Measurements from ENCODE around the gene SCIN. TPM values are rescaled to one million over a fixed set of nuclear protein-coding genes. Genes with fewer than 3 reads are reported as not detected.

The SCIN gene
- total RNA-seq, 1 experiment from 2014 or later, result 0.22 TPM

- Histone ChIP-seq H3K4me2 (ENCODE audit: low read length) (peak overlapping the region; percentile 55; the same call in 1 of the 2 replicates), H2AFZ (ENCODE audit: low read depth, low read length, poor library complexity, severe bottlenecking) (peak overlapping the region; percentile 42), H4K20me1 (ENCODE audit: insufficient read depth) (no peaks in the 10 kb centered on the region), H3K9me2 (ENCODE audit: insufficient read depth) (no peaks in the 10 kb centered on the region), H3K4me3 (replicated peaks in 1 of 2; ENCODE audit: low read depth in 1 of 2, low read length in 2 of 2) (no peak overlapping the region), H3K4me1 (ENCODE audit: control insufficient read depth in 1 of 2, insufficient read depth in 2 of 2, low read length in 2 of 2) (peaks cover 19 to 49% of the 10 kb centered on the region in 2 experiments), H3K36me3 (ENCODE audit: control insufficient read depth in 1 of 2, insufficient read depth in 2 of 2, low read length in 2 of 2) (no peaks in the 10 kb centered on the region), H3K27me3 (ENCODE audit: insufficient read depth, low read length) (no peaks in the 10 kb centered on the region), H3K27ac (ENCODE audit: low read depth, low read length) (no peak overlapping the region), H3K9ac (ENCODE audit: low read length) (no peak overlapping the region), H3K9me3 (ENCODE audit: control insufficient read depth in 1 of 2, insufficient read depth in 1 of 2, low read depth in 1 of 2, low read length in 2 of 2) (no peaks in the 10 kb centered on the region), H3K79me2 (ENCODE audit: insufficient read depth, low read length) (no peaks in the 10 kb centered on the region)
- ChIA-PET CTCF (interaction anchor here (0.8 kb wide), 1 partner anchor 10 kb away, joined by 3 read pairs; no protein-coding TSS in a partner anchor), RAD21 (ENCODE audit: low non-redundant PET in 1 of 2, low total read pairs in 2 of 2, uncharacterized antibody in 2 of 2, unreplicated experiment in 2 of 2) (no interaction called here), POLR2A (interaction anchor here (1.2 kb wide), 1 partner anchor 39 kb away, joined by 3 read pairs; the partner anchor contains the start of gene ARL4A)
- TF ChIP-seq ATF3 (IDR thresholded peaks at IDR 0.05) (no peak), CEBPB (IDR thresholded peaks at IDR 0.05; ENCODE audit: low read depth) (no peak), SRF (IDR thresholded peaks at IDR 0.05; ENCODE audit: low read depth) (no peak)
- intact Hi-C loops (cut with micrococcal nuclease), result no loop called here
- BruUV-seq (replicated peaks), result no TSS peak
- ATAC-seq (no peak), DNase-seq (ENCODE audit: low read depth, low spot score) (no peak)
Observed at GRCh38 chr7:12648704-12649261, 78.3 kb downstream of the SCIN start.

GRCh38 chr7:12649348-12649747 lies 78.8 kb downstream of the SCIN start:
- BruUV-seq (replicated peaks), result no TSS peak
- ATAC-seq (no peak), DNase-seq (ENCODE audit: low read depth, low spot score) (no peak)
- Histone ChIP-seq H3K4me2 (ENCODE audit: low read length) (no peak overlapping the region), H3K9ac (ENCODE audit: low read length) (no peak overlapping the region), H3K79me2 (ENCODE audit: insufficient read depth, low read length) (no peaks in the 10 kb centered on the region), H3K27me3 (ENCODE audit: insufficient read depth, low read length) (no peaks in the 10 kb centered on the region), H4K20me1 (ENCODE audit: insufficient read depth) (no peaks in the 10 kb centered on the region), H3K9me3 (ENCODE audit: control insufficient read depth in 1 of 2, insufficient read depth in 1 of 2, low read depth in 1 of 2, low read length in 2 of 2) (no peaks in the 10 kb centered on the region), H3K27ac (ENCODE audit: low read depth, low read length) (no peak overlapping the region), H3K4me3 (replicated peaks in 1 of 2; ENCODE audit: low read depth in 1 of 2, low read length in 2 of 2) (no peak overlapping the region), H3K4me1 (ENCODE audit: control insufficient read depth in 1 of 2, insufficient read depth in 2 of 2, low read length in 2 of 2) (peaks cover 21 to 52% of the 10 kb centered on the region in 2 experiments), H3K36me3 (ENCODE audit: control insufficient read depth in 1 of 2, insufficient read depth in 2 of 2, low read length in 2 of 2) (no peaks in the 10 kb centered on the region), H3K9me2 (ENCODE audit: insufficient read depth) (no peaks in the 10 kb centered on the region), H2AFZ (ENCODE audit: low read depth, low read length, poor library complexity, severe bottlenecking) (peak overlapping the region; percentile 42)
- intact Hi-C loops (cut with micrococcal nuclease), result no loop called here
- RAD21 ChIA-PET (ENCODE audit: low non-redundant PET in 1 of 2, low total read pairs in 2 of 2, uncharacterized antibody in 2 of 2, unreplicated experiment in 2 of 2), result no interaction called here
- TF ChIP-seq EGR1 (IDR thresholded peaks at IDR 0.05; ENCODE audit: low read depth) (no peak), CTCF (IDR thresholded peaks at IDR 0.05 in 2 of 3, conservative IDR thresholded peaks at IDR 0.05 in 1 of 3; ENCODE audit: borderline replicate concordance in 1 of 3, insufficient read depth in 1 of 3, low read depth in 2 of 3, low read length in 2 of 3) (no peak), ZFX (IDR thresholded peaks at IDR 0.05) (no peak), JUND (IDR thresholded peaks at IDR 0.05) (no peak), YY1 (IDR thresholded peaks at IDR 0.05; ENCODE audit: extremely low read depth, insufficient replicate concordance, low read depth, low read length) (no peak), CEBPB (IDR thresholded peaks at IDR 0.05; ENCODE audit: low read depth) (no peak), ZNF274 (IDR thresholded peaks at IDR 0.05; ENCODE audit: low read depth, low read length) (no peak)
- CTCF ChIA-PET, result interaction anchor here (0.8 kb wide), 1 partner anchor 10 kb away, joined by 3 read pairs; no protein-coding TSS in a partner anchor
- POLR2A ChIA-PET, result interaction anchor here (1.2 kb wide), 1 partner anchor 38 kb away, joined by 3 read pairs; the partner anchor contains the start of gene ARL4A

All from HCT116 (cell line).